ENCODE results near the gene PLIN1. TPM values are rescaled to one million over a fixed set of nuclear protein-coding genes. Genes with fewer than 3 reads are reported as not detected.

Gene PLIN1
- total RNA-seq, 1 experiment from 2014 or later, result 0.09 TPM

- H3K27ac ChIP-seq (ENCODE audit: insufficient read length, low read depth, low read length), result no peak overlapping the region
- Mint-ChIP-seq H3K9me3 (no peaks in the 10 kb centered on the region), H3K27ac (no peak overlapping the region), H3K4me1 (no peaks in the 10 kb centered on the region), H3K36me3 (ENCODE audit: insufficient read depth in 1 of 3, low read depth in 3 of 3) (no peaks in the 10 kb centered on the region), H3K27me3 (ENCODE audit: low read depth) (peaks cover 6% of the 10 kb centered on the region), H3K4me3 (no peak overlapping the region)
- H3K79me1 ChIP-seq (ENCODE audit: insufficient read depth, low read depth, low read length, poor library complexity, severe bottlenecking), result no peaks in the 10 kb centered on the region
- H3K23ac ChIP-seq (ENCODE audit: insufficient read length, low read depth, low read length), result no peak overlapping the region
- no peak overlapping the region for H3K14ac ChIP-seq (ENCODE audit: insufficient read depth, low read length)
- no peak for DNase-seq
- no peak overlapping the region for H2BK120ac ChIP-seq (ENCODE audit: low read depth, low read length, poor library complexity, severe bottlenecking)
- no peak overlapping the region for H2BK20ac ChIP-seq (ENCODE audit: low read depth, low read length, poor library complexity, severe bottlenecking)
- no peaks in the 10 kb centered on the region for H3K23me2 ChIP-seq (ENCODE audit: insufficient read length, low read depth, low read length, poor library complexity, severe bottlenecking)
- H2BK15ac ChIP-seq (ENCODE audit: low read depth, low read length), result no peak overlapping the region
- no peak overlapping the region for H3K4ac ChIP-seq (ENCODE audit: low read depth, low read length)
- H2AFZ ChIP-seq (ENCODE audit: low read length), result no peak overlapping the region
- no peak overlapping the region for H2BK5ac ChIP-seq (ENCODE audit: insufficient read length, low read length)
- no peak overlapping the region for H4K91ac ChIP-seq (ENCODE audit: insufficient read length, low read depth, low read length)
- H3K4me2 ChIP-seq (ENCODE audit: insufficient read depth, insufficient read length, low read length), result no peak overlapping the region
- no peaks in the 10 kb centered on the region for H3K79me2 ChIP-seq (ENCODE audit: insufficient read depth, low read length)
- no peaks in the 10 kb centered on the region for H3K27me3 ChIP-seq (ENCODE audit: insufficient read depth, low read length)
- H3T11ph ChIP-seq (ENCODE audit: low read length), result no peak overlapping the region
- no peak overlapping the region for H3K18ac ChIP-seq (ENCODE audit: insufficient read length, low read depth, low read length)
- H2AK5ac ChIP-seq (ENCODE audit: insufficient read length, low read length), result no peak overlapping the region
- no CpG with 5 or more reads among the region's 1 CpG for WGBS (ENCODE audit: extremely low coverage, insufficient read length, low lambda C conversion rate)
- no peaks in the 10 kb centered on the region for H3K4me1 ChIP-seq (ENCODE audit: insufficient read depth, low read length)
- TF ChIP-seq, protein P1, sequence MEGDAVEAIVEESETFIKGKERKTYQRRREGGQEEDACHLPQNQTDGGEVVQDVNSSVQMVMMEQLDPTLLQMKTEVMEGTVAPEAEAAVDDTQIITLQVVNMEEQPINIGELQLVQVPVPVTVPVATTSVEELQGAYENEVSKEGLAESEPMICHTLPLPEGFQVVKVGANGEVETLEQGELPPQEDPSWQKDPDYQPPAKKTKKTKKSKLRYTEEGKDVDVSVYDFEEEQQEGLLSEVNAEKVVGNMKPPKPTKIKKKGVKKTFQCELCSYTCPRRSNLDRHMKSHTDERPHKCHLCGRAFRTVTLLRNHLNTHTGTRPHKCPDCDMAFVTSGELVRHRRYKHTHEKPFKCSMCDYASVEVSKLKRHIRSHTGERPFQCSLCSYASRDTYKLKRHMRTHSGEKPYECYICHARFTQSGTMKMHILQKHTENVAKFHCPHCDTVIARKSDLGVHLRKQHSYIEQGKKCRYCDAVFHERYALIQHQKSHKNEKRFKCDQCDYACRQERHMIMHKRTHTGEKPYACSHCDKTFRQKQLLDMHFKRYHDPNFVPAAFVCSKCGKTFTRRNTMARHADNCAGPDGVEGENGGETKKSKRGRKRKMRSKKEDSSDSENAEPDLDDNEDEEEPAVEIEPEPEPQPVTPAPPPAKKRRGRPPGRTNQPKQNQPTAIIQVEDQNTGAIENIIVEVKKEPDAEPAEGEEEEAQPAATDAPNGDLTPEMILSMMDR (conservative IDR thresholded peaks at IDR 0.05), result no peak
- no peak overlapping the region for H3K9ac ChIP-seq (ENCODE audit: extremely low read depth, insufficient read length, low read length)
- H4K5ac ChIP-seq (ENCODE audit: insufficient read length, low read depth, low read length), result no peak overlapping the region
- H4K8ac ChIP-seq (replicated peaks; ENCODE audit: insufficient read length, low read depth, low read length), result no peak overlapping the region
- H3K9me3 ChIP-seq (ENCODE audit: control insufficient read depth, low read depth, low read length), result no peaks in the 10 kb centered on the region
- no peak overlapping the region for H3K56ac ChIP-seq (ENCODE audit: insufficient read length, low read depth, low read length)
- H2BK12ac ChIP-seq (ENCODE audit: insufficient read length, low read depth, low read length), result no peak overlapping the region
- no peaks in the 10 kb centered on the region for H4K20me1 ChIP-seq (ENCODE audit: control insufficient read depth, insufficient read depth, insufficient read length)
These were observed 28.4 kb upstream of the PLIN1 start for GRCh38 chr15:89707577-89707976.
